HG03571 (cell line): ENCODE measurements around the gene ZNF80.
A peak's percentile ranks its signal among the peaks of the same experiment; 100 is the strongest.
"Not testable (repeated sequence)": the region's sequence is repeated elsewhere in the genome, so short reads cannot be mapped to it uniquely, and the experiment has no call there.

Experiments
- ATAC-seq: cut with Tn5 transposase; IDR thresholded peaks from one replicate; pipeline ENCODE4 v1.9.1; 2021; ENCODE audit not compliant: unreplicated experiment

Gene ZNF80

DNA sequence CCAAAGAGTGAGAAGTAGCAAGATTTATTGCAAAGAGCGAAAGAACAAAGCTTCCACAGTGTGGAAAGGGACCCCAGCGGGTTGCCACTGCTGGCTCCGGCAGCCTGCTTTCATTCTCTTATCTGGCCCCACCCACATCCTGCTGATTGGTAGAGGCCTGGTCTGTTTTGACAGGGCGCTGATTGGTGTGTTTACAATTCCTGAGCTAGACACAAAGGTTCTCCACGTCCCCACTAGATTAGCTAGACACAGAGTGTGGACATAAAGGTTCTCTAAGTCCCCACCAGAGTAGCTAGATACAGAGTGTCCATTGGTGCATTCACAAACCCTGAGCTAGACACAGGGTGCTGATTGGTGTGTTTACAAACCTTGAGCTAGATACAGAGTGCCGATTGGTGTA, at the start of gene ZNF80:
Gene ZNF80 (minus strand): TSS at position 101 of the 400 bp plus-strand sequence. CDS start 504 bp downstream, outside the sequence.
- ATAC-seq = not testable (repeated sequence)

GRCh38 chr3:114286266-114286665, 48.9 kb upstream of the ZNF80 start:
- no peak for ATAC-seq

- ATAC-seq = no peak
These were observed 48.4 kb upstream of the ZNF80 start for GRCh38 chr3:114285648-114286230.

GRCh38 chr3:114284644-114285043, 47.3 kb upstream of the ZNF80 start:
- no peak for ATAC-seq

GRCh38 chr3:114276856-114277255, 39.5 kb upstream of the ZNF80 start:
- ATAC-seq = not testable (repeated sequence)

- ATAC-seq = no peak
These were observed 37.6 kb upstream of the ZNF80 start for GRCh38 chr3:114274929-114275328.

- no peak for ATAC-seq
These were observed 34.9 kb upstream of the ZNF80 start for GRCh38 chr3:114272271-114272670.

GRCh38 chr3:114270019-114270418, 32.6 kb upstream of the ZNF80 start:
- ATAC-seq = no peak

GRCh38 chr3:114260152-114260551, 22.8 kb upstream of the ZNF80 start:
- ATAC-seq = no peak

DNA sequence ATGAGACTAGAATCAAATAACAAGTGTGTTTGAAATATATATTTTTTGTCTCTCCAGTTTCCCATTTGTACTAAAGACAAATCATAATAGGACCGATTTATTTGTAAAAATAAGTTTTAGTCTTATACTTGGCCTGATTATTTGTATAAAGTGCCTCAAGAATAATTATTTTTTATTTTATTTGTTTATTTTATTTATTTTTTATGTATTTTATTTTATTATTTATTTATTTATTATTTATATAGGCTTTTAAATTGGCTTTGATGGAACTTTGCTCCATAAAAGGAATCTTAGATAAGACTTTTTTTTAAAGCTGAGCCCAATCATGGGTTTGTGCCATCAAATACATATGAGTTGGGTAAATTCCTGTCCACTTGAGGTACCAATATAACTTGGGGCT, 22.2 kb upstream of the ZNF80 start:
- ATAC-seq = no peak

DNA sequence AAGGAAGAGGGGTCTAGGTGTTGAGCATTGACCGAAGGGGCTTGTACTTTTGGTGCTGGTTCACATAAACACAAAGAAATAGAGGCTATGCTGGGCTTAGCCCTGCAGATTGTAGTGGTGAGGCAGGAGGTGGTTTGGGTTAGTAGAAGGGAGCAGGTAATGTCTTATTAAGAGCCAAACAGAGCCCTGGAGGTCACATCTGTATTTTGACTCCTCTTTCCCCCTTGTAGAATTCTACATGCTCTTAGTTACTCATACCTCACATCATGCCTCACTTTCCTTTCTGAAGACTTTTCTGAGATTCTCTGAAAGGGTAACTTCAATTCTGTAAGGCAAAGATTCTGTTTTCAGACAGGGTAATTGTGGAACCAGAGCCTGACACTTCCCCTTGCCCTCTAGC, 16.1 kb upstream of the ZNF80 start:
- no peak for ATAC-seq

DNA sequence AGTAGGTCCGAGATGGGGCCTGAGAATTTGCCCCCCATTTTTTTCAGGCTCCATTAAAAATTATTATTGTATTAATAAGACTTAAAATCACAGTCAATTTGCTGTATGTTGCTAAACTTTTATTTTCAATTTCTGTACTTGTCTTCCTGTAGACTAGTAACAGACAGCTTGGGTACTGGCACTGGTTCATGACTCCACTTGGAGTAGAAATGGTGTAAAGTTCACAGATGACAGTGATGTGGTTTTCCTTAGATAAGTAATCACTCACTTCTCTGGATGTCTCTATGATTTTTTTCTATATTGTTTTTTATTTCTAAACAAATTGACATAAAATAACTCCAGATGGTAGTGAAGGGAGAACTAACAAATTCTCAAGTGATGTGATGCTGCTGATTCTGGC, 15.6 kb upstream of the ZNF80 start:
- ATAC-seq = no peak

- ATAC-seq = peak; percentile 98
These were observed 5.6 kb upstream of the ZNF80 start for GRCh38 chr3:114242947-114243346.

DNA sequence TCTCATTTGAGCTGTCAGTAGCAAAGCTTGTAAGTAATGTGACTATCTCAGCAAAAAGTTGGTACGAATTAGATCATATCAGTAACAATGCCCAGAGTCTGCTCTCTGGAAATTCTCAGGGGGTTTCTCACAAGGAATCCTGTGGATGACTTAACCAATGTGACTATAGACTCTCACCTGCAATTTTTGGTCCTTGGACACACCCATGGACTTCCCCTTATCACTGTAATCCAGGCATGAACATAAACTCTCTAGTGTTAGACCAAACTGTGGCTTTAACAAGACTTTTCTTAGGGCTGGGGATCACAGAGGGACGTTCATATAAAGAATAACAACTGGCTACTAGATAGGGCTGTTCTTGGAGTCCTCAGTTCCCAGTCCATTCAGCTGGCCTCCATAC, 3.9 kb upstream of the ZNF80 start:
- ATAC-seq = no peak

DNA sequence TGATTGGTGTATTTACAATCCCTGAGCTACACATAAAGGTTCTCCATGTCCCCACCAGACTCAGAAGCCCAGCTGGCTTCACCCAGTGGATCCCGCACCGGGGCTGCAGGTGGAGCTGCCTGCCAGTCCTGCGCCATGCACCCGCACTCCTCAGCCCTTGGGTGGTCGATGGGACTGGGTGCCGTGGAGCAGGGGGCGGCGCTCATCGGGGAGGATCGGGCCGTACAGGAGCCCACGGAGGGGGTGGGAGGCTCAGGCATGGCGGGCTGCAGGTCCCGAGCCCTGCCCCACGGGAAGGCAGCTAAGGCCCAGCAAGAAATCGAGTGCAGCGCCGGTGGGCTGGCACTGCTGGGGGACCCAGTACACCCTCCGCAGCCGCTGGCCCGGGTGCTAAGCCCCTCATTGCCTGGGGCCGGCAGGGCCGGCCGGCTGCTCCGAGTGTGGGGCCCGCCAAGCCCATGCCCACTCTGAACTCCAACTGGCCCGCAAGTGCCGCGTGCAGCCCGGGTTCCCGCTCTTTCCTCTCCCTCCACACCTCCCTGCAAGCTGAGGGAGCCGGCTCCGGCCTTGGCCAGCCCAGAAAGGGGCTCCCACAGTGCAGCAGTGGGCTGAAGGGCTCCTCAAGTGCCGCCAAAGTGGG, 888 bp upstream of the ZNF80 start:
- ATAC-seq = not testable (repeated sequence)

DNA sequence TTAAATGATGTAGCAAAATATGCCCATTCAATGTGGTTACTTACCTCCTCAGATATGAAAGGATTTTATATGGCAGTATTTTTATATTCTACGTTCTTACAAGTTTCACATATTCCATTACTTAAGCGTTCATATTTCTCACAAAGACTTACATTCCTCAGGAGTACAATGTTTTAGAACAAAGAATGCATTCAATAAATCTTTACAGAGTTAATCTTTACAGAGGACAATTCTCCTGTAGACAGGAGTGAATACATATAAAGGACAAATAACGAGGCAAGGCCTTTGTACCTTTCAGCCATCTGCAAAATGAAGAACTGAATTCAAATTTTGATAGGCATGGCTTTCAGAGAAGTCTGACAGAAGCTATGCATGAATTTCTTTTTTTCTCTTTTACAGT, 1.9 kb downstream of the ZNF80 start:
- ATAC-seq = no peak

- no peak for ATAC-seq
These were observed 2.6 kb downstream of the ZNF80 start for GRCh38 chr3:114234745-114235144.

- ATAC-seq = no peak
These were observed 5.8 kb downstream of the ZNF80 start for GRCh38 chr3:114231616-114232015.

- no peak for ATAC-seq
These were observed 10.3 kb downstream of the ZNF80 start for GRCh38 chr3:114227076-114227475.

DNA sequence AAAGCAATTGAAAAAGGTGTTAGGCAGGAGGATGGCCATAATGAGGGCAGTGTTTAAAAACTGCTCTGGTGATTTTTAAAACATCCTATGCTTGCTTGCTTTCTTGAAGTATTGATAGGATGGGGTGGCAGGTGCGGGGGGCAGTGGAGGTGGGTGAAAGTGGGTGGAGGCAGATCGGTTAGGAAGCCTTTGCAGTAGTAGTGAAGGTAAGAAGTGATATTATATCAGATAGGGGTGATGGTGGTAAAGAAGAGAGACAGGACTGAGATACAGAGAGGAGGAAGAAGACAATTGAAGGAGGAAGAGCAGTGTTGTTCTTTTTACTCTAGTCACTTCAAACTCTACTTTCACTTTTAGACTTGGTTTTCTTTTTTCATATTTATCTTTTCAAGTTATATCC, 11.1 kb downstream of the ZNF80 start:
- no peak for ATAC-seq

- ATAC-seq = peak; percentile 92
These were observed 14.2 kb downstream of the ZNF80 start for GRCh38 chr3:114223143-114223542.

- no peak for ATAC-seq
These were observed 15.5 kb downstream of the ZNF80 start for GRCh38 chr3:114221881-114222264.
